Aorta (tissue), 5 donors: ENCODE results near the gene TMEM232. TPM values are rescaled to one million over a fixed set of nuclear protein-coding genes. Genes with fewer than 3 reads are reported as not detected.

Experiments
- ATAC-seq: fragments of 200-7000 bp; cut with Tn5 transposase; one replicate; pipeline ENCODE4 v1.9.1; 2022; ENCODE audit warnings: moderate library complexity; ENCODE audit not compliant: low FRiP score
- DNase-seq, 2 donors: peaks; one replicate each; pipeline ENCODE4 v3.0.0-alpha.2; 2020
- H3K27ac ChIP-seq, 2 donors: one replicate each; pipeline ENCODE4 v1.5.1; 2013; ENCODE audit warnings: low read length in 2 of 2, mild to moderate bottlenecking in 2 of 2, moderate library complexity in 2 of 2, control low read depth in 1 of 2, inconsistent platforms in 1 of 2, low read depth in 1 of 2
- H3K27me3 ChIP-seq, 2 donors: one replicate each; pipeline ENCODE4 v1.6.1; 2013; ENCODE audit warnings: control low read depth in 1 of 2, low read length in 1 of 2, mild to moderate bottlenecking in 1 of 2, moderate library complexity in 1 of 2; ENCODE audit not compliant: insufficient read depth in 2 of 2, control insufficient read depth in 1 of 2
- H3K36me3 ChIP-seq, 2 donors: one replicate each; pipeline ENCODE4 v1.6.1; 2013; ENCODE audit warnings: control low read depth in 1 of 2, low read length in 1 of 2, mild to moderate bottlenecking in 1 of 2; ENCODE audit not compliant: insufficient read depth in 2 of 2, control insufficient read depth in 1 of 2
- H3K4me1 ChIP-seq, 2 donors: one replicate each; pipeline ENCODE4 v1.6.1; 2013; ENCODE audit warnings: low read length in 2 of 2, control low read depth in 1 of 2, mild to moderate bottlenecking in 1 of 2, moderate library complexity in 1 of 2; ENCODE audit not compliant: insufficient read depth in 2 of 2, control insufficient read depth in 1 of 2
- H3K4me3 ChIP-seq, 2 donors: one replicate each; pipeline ENCODE4 v1.5.1; 2013; ENCODE audit warnings: low read length in 2 of 2, control low read depth in 1 of 2, mild to moderate bottlenecking in 1 of 2
- H3K9me3 ChIP-seq: one replicate; pipeline ENCODE4 v1.6.1; 2013; ENCODE audit warnings: mild to moderate bottlenecking, low read length; ENCODE audit not compliant: control insufficient read depth
- WGBS, 2 donors: extraction: QIAGEN DNeasy Blood & Tissue Kit; methylation state at CpG; one replicate each; pipeline ENCODE4 v1.1.7; 2013; 5-methylcytosine and 5-hydroxymethylcytosine counted together
- intact Hi-C, 2 donors: fragments of 100-400 bp; cut with DNase I; formaldehyde crosslinking; loops; one replicate each; pipeline versions ENCODE4 v1.14.2 to v1.15.0; 2022
- polyA plus RNA-seq, 2 donors: library from polyadenylated mRNA; stranded (reverse); fragments of 200-250 nt; gene quantifications; one replicate each; pipeline ENCODE4 v1.2.3, GENCODE V29; 2013
- total RNA-seq, 2 donors: library from RNA; stranded (reverse); fragmentation: NEBNext Ultra II Directional; extraction: Animal tissue kit (Norgen Biotek cat#: 25700); gene quantifications; one replicate each; pipeline ENCODE4 v1.2.1, GENCODE V29; 2021
- donor health status: healthy with polysubstance abuse.
- donor health status: Bipolar disorder and iron deficiency.
- donor health status: DM: no; HTN: no; CAD: no.
- donor health status: DM: no; HTN: no; CAD: no.
- donor health status: DM: yes; HTN: yes; CAD: no.

TMEM232 gene
- total and polyA plus RNA-seq, 4 donors, result 1.7 to 4.9 (median 2.1) TPM

- intact Hi-C loops, result loop anchor here in 1 of 2 donors (10.0 kb wide), 1 partner anchor 801 kb away; no protein-coding TSS in a partner anchor
- Histone ChIP-seq H3K4me3 (no peak overlapping the region), H3K4me1 (no peaks in the 10 kb centered on the region), H3K36me3 (no peaks in the 10 kb centered on the region), H3K27ac (no peak overlapping the region), H3K27me3 (no peaks in the 10 kb centered on the region), H3K9me3 (no peaks in the 10 kb centered on the region)
- WGBS, 2 donors, result 52 to 70% methylated on average over 4 of the region's 4 CpGs
- DNase-seq (no peak), ATAC-seq (no peak)
Observed at GRCh38 chr5:110496276-110496675, 230.2 kb downstream of the TMEM232 start.

GRCh38 chr5:110492446-110492845, 234.0 kb downstream of the TMEM232 start:
- H3K36me3 ChIP-seq, result no peaks in the 10 kb centered on the region
- no peaks in the 10 kb centered on the region for H3K4me1 ChIP-seq
- no peaks in the 10 kb centered on the region for H3K9me3 ChIP-seq
- no peak overlapping the region for H3K4me3 ChIP-seq
- intact Hi-C loops, result loop anchor here in 1 of 2 donors (10.0 kb wide), 1 partner anchor 798 kb away; no protein-coding TSS in a partner anchor
- DNase-seq (no peak), ATAC-seq (no peak)
- H3K27ac ChIP-seq, result no peak overlapping the region
- no peaks in the 10 kb centered on the region for H3K27me3 ChIP-seq

- ATAC-seq (no peak), DNase-seq (no peak)
- intact Hi-C loops, result no loop called here
- WGBS, 2 donors, result 0 to 1% methylated on average over 2 of the region's 2 CpGs
- H3K4me3 ChIP-seq, result no peak overlapping the region
- H3K27me3 ChIP-seq, result no peaks in the 10 kb centered on the region
- H3K36me3 ChIP-seq, result no peaks in the 10 kb centered on the region
- H3K9me3 ChIP-seq, result no peaks in the 10 kb centered on the region
- H3K4me1 ChIP-seq, result peaks cover 0 to 3% of the 10 kb centered on the region in 2 donors
- no peak overlapping the region for H3K27ac ChIP-seq
Observed at GRCh38 chr5:110478895-110479294, 247.6 kb downstream of the TMEM232 start.

GRCh38 chr5:110477911-110478310, 248.6 kb downstream of the TMEM232 start:
- Histone ChIP-seq H3K36me3 (no peaks in the 10 kb centered on the region), H3K4me1 (peaks cover 0 to 3% of the 10 kb centered on the region in 2 donors), H3K4me3 (no peak overlapping the region), H3K27ac (no peak overlapping the region), H3K9me3 (no peaks in the 10 kb centered on the region), H3K27me3 (no peaks in the 10 kb centered on the region)
- DNase-seq (no peak), ATAC-seq (no peak)
- intact Hi-C loops, result no loop called here
- 62 to 69% methylated on average over 3 of the region's 3 CpGs for WGBS, 2 donors

DNA sequence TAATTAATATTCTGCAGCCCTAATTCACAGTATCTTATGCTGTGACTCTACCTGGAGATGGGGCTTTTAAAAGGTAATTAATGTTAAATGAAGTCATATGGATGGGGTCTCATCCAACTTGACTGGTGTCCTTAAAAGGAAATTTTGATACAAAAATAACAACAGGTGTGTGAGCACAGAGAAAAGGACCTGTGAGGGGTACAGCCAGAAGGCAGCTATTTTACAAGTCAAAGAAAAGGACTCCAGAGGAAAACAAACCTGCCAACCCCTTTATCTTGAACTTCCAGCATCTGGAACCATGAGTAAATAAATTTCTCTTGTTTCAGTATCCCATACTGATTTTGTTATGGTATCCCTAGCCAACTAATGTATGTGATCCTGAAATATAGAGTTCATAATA, 250.3 kb downstream of the TMEM232 start:
- no peak overlapping the region for H3K27ac ChIP-seq
- H3K4me1 ChIP-seq, result peaks cover 0 to 3% of the 10 kb centered on the region in 2 donors
- H3K27me3 ChIP-seq, result no peaks in the 10 kb centered on the region
- no peak for ATAC-seq
- H3K36me3 ChIP-seq, result no peaks in the 10 kb centered on the region
- no peak overlapping the region for H3K4me3 ChIP-seq
- H3K9me3 ChIP-seq, result no peaks in the 10 kb centered on the region
- intact Hi-C loops, result no loop called here
- DNase-seq, result no peak

- Histone ChIP-seq H3K36me3 (no peaks in the 10 kb centered on the region), H3K4me1 (peaks cover 0 to 3% of the 10 kb centered on the region in 2 donors), H3K9me3 (no peaks in the 10 kb centered on the region), H3K27ac (no peak overlapping the region), H3K27me3 (no peaks in the 10 kb centered on the region), H3K4me3 (no peak overlapping the region)
- 89 to 100% methylated on average over 1 of the region's 1 CpG for WGBS, 2 donors
- no peak for ATAC-seq
- no peak for DNase-seq
- intact Hi-C loops, result no loop called here
Observed at GRCh38 chr5:110475529-110475928, 250.9 kb downstream of the TMEM232 start.

DNA sequence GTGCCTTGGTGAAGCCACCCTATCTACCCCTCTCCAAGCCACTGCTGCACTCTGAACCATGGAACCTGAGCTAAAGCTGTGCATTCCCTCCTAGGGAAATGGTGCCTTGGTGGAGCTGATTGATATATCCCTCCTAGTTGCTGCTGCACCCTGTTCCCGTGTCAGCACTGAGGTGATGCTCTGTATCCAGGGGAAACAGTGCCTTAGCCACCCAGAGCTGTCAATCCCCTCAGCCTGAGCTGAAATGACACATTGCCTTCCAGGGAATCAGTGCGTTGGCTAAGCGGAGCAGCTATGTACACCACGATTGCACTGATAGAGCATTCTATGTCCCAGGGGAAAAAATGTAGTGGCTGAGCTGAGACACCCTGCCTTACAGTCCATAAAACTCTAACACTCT, 257.0 kb downstream of the TMEM232 start:
- DNase-seq, result no peak
- no peak for ATAC-seq
- peaks cover 6% of the 10 kb centered on the region for H3K9me3 ChIP-seq
- no peaks in the 10 kb centered on the region for H3K4me1 ChIP-seq
- no peaks in the 10 kb centered on the region for H3K36me3 ChIP-seq
- H3K27me3 ChIP-seq, result no peaks in the 10 kb centered on the region
- intact Hi-C loops, result no loop called here
- H3K4me3 ChIP-seq, result no peak overlapping the region
- WGBS, 2 donors, result 85 to 87% methylated on average over 4 of the region's 4 CpGs
- H3K27ac ChIP-seq, result no peak overlapping the region

- no peak for ATAC-seq
- intact Hi-C loops, result no loop called here
- no peak overlapping the region for H3K4me3 ChIP-seq
- no peaks in the 10 kb centered on the region for H3K4me1 ChIP-seq
- no peak overlapping the region for H3K27ac ChIP-seq
- no peaks in the 10 kb centered on the region for H3K27me3 ChIP-seq
- no peaks in the 10 kb centered on the region for H3K9me3 ChIP-seq
- H3K36me3 ChIP-seq, result no peaks in the 10 kb centered on the region
- DNase-seq, result no peak
- 86 to 89% methylated on average over 2 of the region's 2 CpGs for WGBS, 2 donors
Observed at GRCh38 chr5:110463106-110463505, 263.4 kb downstream of the TMEM232 start.

DNA sequence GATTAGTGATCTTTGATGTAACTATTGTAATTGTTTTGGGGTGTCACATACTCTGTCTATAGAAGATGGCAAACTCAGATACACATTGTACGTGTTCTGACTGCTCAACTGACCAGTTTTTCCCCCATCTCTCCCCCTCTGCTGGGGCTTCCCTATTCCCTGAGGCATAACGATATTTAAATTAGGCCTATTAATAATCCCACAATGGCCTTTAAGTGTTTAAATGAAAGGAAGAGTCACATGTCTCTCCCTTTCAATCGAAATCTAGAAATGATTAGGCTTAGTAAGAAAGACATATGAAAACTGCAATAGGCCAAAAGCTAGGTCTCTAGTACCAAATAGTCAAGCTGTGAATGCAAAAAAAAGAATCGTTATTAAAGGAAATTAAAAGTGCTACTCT, 265.6 kb downstream of the TMEM232 start:
- Histone ChIP-seq H3K4me1 (no peaks in the 10 kb centered on the region), H3K9me3 (no peaks in the 10 kb centered on the region), H3K36me3 (no peaks in the 10 kb centered on the region), H3K4me3 (no peak overlapping the region), H3K27ac (no peak overlapping the region), H3K27me3 (no peaks in the 10 kb centered on the region)
- 93 to 94% methylated on average over 4 of the region's 4 CpGs for WGBS, 2 donors
- ATAC-seq (no peak), DNase-seq (no peak)
- intact Hi-C loops, result no loop called here
